Peyer's patch (tissue), 4 donors: Measurements from ENCODE around the gene PAIP2. TPM values are rescaled to one million over a fixed set of nuclear protein-coding genes. Genes with fewer than 3 reads are reported as not detected.
"Not testable (repeated sequence)": the region's sequence is repeated elsewhere in the genome, so short reads cannot be mapped to it uniquely, and the experiment has no call there.

Experiments used
- DNase-seq, 3 donors: peaks; one replicate each; pipeline ENCODE4 v3.0.0-alpha.2; 2017 to 2019
- H3K27ac ChIP-seq, 4 donors: fragments of 200-600 bp; sonication (generic); one replicate each; pipeline ENCODE4 v1.5.1; 2016 to 2019
- H3K27me3 ChIP-seq, 2 donors: fragments of 200-600 bp; sonication (generic); one replicate each; pipeline ENCODE4 v1.5.1; 2019
- H3K36me3 ChIP-seq, 3 donors: fragments of 200-600 bp; sonication (generic); one replicate each; pipeline ENCODE4 v1.5.1; 2016 to 2019
- H3K4me1 ChIP-seq, 4 donors: fragments of 200-600 bp; sonication (generic); one replicate each; pipeline ENCODE4 v1.5.1; 2016 to 2019
- H3K4me3 ChIP-seq, 4 donors: fragments of 200-600 bp; sonication (generic); 1 replicate in 3 of 4; 2 replicates in 1 of 4; pipeline ENCODE4 v1.5.1; 2016 to 2019; ENCODE audit warnings: mild to moderate bottlenecking in 1 of 4
- H3K9me3 ChIP-seq, 4 donors: fragments of 200-600 bp; sonication (generic); one replicate each; pipeline ENCODE4 v1.5.1; 2016 to 2019; ENCODE audit warnings: mild to moderate bottlenecking in 1 of 4
- CTCF ChIP-seq, 6 experiments: fragments of 450-650 bp in 4 of 6; fragments of 200-600 bp in 2 of 6; sonication (generic) in 1 of 6; IDR thresholded peaks; one replicate each; pipeline ENCODE4 v1.5.1; 2017 to 2019; ENCODE audit warnings: antibody characterized with exemption in 6 of 6, mild to moderate bottlenecking in 3 of 6, moderate library complexity in 1 of 6
- POLR2A ChIP-seq, 2 donors: fragments of 450-650 bp; IDR thresholded peaks; one replicate each; pipeline ENCODE4 v1.5.1; 2017; ENCODE audit warnings: antibody characterized with exemption in 2 of 2, mild to moderate bottlenecking in 2 of 2, moderate library complexity in 2 of 2
- total RNA-seq, 4 donors: library from RNA; depleted of rRNA; stranded (reverse); fragments of >200 nt; gene quantifications; one replicate each; pipeline ENCODE4 v1.1.0, GENCODE V29; 2016

The PAIP2 gene
- total RNA-seq, 4 donors from 2014 or later = 24.3 to 77.6 (median 35.6) TPM

- no peaks in the 10 kb centered on the region for H3K27me3 ChIP-seq
- H3K27ac ChIP-seq = no peak overlapping the region
- no peak for DNase-seq
- H3K9me3 ChIP-seq = no peaks in the 10 kb centered on the region
- TF ChIP-seq CTCF (IDR thresholded peaks at IDR 0.05) (no peak), POLR2A (IDR thresholded peaks at IDR 0.05) (no peak)
- H3K4me3 ChIP-seq = no peak overlapping the region
- H3K4me1 ChIP-seq = peaks cover 0 to 67% (median 21%) of the 10 kb centered on the region in 4 donors
- no peaks in the 10 kb centered on the region for H3K36me3 ChIP-seq
These were observed 39.7 kb upstream of the PAIP2 start for GRCh38 chr5:139301808-139302499.

DNA sequence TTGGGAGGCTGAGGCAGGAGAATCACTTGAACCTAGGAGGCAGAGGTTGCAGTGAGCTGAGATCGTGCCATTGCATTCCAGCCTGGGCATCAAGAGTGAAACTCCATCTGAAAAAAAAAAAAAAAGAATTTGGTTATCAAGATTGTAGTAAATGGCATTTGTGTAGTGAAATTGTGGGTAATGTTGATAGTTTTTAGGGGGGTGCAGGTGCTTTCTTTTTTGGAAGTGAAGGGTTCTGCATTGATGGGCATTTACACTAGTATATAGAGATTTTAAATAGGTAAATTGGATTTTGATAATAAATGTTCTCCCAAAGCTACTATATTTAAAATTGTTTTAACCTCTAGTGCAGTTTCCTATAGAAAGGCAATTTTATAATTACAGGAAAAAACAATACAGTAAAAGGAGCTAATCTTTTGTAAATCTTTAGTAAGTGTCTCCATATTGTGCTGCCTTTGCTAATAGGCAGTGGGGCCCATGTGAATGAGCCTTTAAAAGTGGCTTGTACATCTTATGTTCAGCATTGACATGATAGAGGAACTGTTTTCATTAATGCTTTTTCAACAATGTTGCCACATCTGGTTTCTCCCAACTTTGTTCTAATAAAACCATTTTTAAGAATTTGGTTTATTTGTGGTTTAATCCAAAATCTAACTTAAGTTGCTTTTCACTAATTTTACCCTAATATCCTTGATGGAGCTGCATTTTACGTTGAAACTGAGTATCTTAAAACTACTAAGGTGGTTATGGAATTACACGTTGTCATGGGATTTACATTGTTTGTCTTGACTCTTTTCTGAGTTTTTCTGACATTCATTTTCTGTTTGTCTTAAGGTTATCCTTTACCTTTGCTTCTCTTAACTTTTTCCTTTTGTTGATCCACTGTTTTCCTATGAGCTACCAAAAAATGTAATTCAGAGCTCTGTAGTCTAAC lies 37.0 kb upstream of the PAIP2 start:
- Histone ChIP-seq H3K27ac (no peak overlapping the region), H3K9me3 (no peaks in the 10 kb centered on the region), H3K27me3 (no peaks in the 10 kb centered on the region), H3K36me3 (no peaks in the 10 kb centered on the region), H3K4me3 (no peak overlapping the region), H3K4me1 (peaks cover 0 to 64% (median 17%) of the 10 kb centered on the region in 4 donors)
- TF ChIP-seq POLR2A (IDR thresholded peaks at IDR 0.05) (no peak), CTCF (IDR thresholded peaks at IDR 0.05) (no peak)
- DNase-seq = no peak

DNA sequence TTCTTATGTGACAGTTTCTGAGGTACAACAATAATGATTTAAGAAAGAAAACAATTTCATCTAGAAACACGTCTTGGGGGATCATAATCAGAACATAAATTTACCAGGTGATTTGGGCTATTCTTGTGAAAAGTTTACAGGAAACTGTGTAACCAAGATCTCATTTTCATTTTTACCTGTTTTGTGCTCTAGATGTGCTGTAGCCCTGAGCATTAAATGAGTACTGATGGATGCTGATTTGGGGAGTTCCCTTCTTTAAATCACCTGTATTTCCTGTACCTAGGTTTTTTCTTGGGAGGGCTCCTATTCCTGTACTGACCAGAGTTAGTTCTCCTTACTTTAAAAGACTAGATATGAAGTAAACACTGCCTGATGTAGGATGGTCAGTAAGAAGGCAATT lies 35.5 kb upstream of the PAIP2 start:
- no peaks in the 10 kb centered on the region for H3K36me3 ChIP-seq
- H3K27me3 ChIP-seq = no peaks in the 10 kb centered on the region
- H3K4me3 ChIP-seq = no peak overlapping the region
- no peaks in the 10 kb centered on the region for H3K9me3 ChIP-seq
- no peak for DNase-seq
- no peak for TF ChIP-seq POLR2A (IDR thresholded peaks at IDR 0.05)
- no peak for TF ChIP-seq CTCF (IDR thresholded peaks at IDR 0.05)
- H3K4me1 ChIP-seq = peaks cover 0 to 71% (median 15%) of the 10 kb centered on the region in 4 donors
- no peak overlapping the region for H3K27ac ChIP-seq

- DNase-seq = no peak
- no peak overlapping the region for H3K4me3 ChIP-seq
- no peaks in the 10 kb centered on the region for H3K27me3 ChIP-seq
- peaks cover 0 to 70% (median 15%) of the 10 kb centered on the region in 4 donors for H3K4me1 ChIP-seq
- H3K27ac ChIP-seq = no peak overlapping the region
- no peaks in the 10 kb centered on the region for H3K36me3 ChIP-seq
- no peak for TF ChIP-seq CTCF (IDR thresholded peaks at IDR 0.05)
- TF ChIP-seq POLR2A (IDR thresholded peaks at IDR 0.05) = no peak
- no peaks in the 10 kb centered on the region for H3K9me3 ChIP-seq
These were observed 34.9 kb upstream of the PAIP2 start for GRCh38 chr5:139306628-139307379.

- no peak overlapping the region for H3K27ac ChIP-seq
- H3K9me3 ChIP-seq = no peaks in the 10 kb centered on the region
- peaks cover 0 to 52% (median 13%) of the 10 kb centered on the region in 4 donors for H3K4me1 ChIP-seq
- no peaks in the 10 kb centered on the region for H3K27me3 ChIP-seq
- no peak for DNase-seq
- no peaks in the 10 kb centered on the region for H3K36me3 ChIP-seq
- TF ChIP-seq CTCF (IDR thresholded peaks at IDR 0.05) (no peak), POLR2A (IDR thresholded peaks at IDR 0.05) (no peak)
- no peak overlapping the region for H3K4me3 ChIP-seq
These were observed 32.9 kb upstream of the PAIP2 start for GRCh38 chr5:139308797-139309196.

GRCh38 chr5:139310715-139311186 lies 30.9 kb upstream of the PAIP2 start:
- peaks cover 0 to 44% (median 9%) of the 10 kb centered on the region in 4 donors for H3K4me1 ChIP-seq
- not testable (repeated sequence) for H3K27me3 ChIP-seq, DNase-seq, H3K4me3 ChIP-seq, H3K27ac ChIP-seq, H3K36me3 ChIP-seq, H3K9me3 ChIP-seq
